HepG2 (cell line): ENCODE data around the gene SRR. TPM values are rescaled to one million over a fixed set of nuclear protein-coding genes. Genes with fewer than 3 reads are reported as not detected.
A peak's percentile ranks its signal among the peaks of the same experiment; 100 is the strongest.

Experiments
- ATAC-seq: fragments of 200-7000 bp; cut with Tn5 transposase; 3 replicates; pipeline ENCODE4 v1.9.1; 2020; ENCODE audit warnings: mild to moderate bottlenecking, moderate library complexity
- BruUV-seq: library from RNA; stranded (reverse); fragments of 400-500 nt; replicated peaks from 2 replicates; lab custom pipeline; 2021; lab: Mats Ljungman, UMichigan
- CTCF ChIA-PET: fragments of 300-600 bp; formaldehyde crosslinking; extraction: SDS; loops from one replicate; lab custom pipeline; 2021; ENCODE audit warnings: low total read pairs, inconsistent platforms, low intra/inter-chr PET ratio; lab: Yijun Ruan, JAX
- POLR2A ChIA-PET: fragments of 350-600 bp; sonication (Branson Sonifier 250); formaldehyde crosslinking; loops from one replicate; lab custom pipeline; 2020; ENCODE audit warnings: antibody characterized with exemption, inconsistent platforms; lab: Yijun Ruan, JAX
- DNase-seq: peaks from one replicate; pipeline ENCODE4 v3.0.0-alpha.2; 2015; ENCODE audit warnings: low spot score
- FAIRE-seq: peaks from 3 replicates; lab custom pipeline; 2011; peaks lifted over from hg19 to GRCh38; lab: Jason Lieb, UNC
- H2AFZ ChIP-seq: one replicate; pipeline ENCODE4 v1.6.1; 2011; ENCODE audit warnings: low read length, inconsistent platforms
- H3K27ac ChIP-seq: fragments of 300-600 bp; 3 replicates; pipeline ENCODE4 v1.8.0; 2011; ENCODE audit warnings: mixed run types, mild to moderate bottlenecking, mixed read lengths, low read length, inconsistent platforms; ENCODE audit not compliant: insufficient read depth; ENCODE audit errors: extremely low read length
- H3K27me3 ChIP-seq, 2 experiments: fragments of 200-600 bp in 1 of 2; 2 replicates in 1 of 2; 3 replicates in 1 of 2; pipeline versions ENCODE4 v1.6.0 to v1.8.0; 2011; ENCODE audit warnings: low read length in 2 of 2, mild to moderate bottlenecking in 2 of 2, moderate library complexity in 2 of 2, inconsistent platforms in 1 of 2; ENCODE audit not compliant: insufficient read depth in 2 of 2, control insufficient read depth in 1 of 2
- H3K36me3 ChIP-seq, 2 experiments: fragments of 200-600 bp in 1 of 2; replicated peaks in 1 of 2; 2 replicates in 1 of 2; 3 replicates in 1 of 2; pipeline versions ENCODE4 v1.5.1 to v1.8.0; 2011; ENCODE audit warnings: low read length in 2 of 2, inconsistent platforms in 1 of 2; ENCODE audit not compliant: insufficient read depth in 2 of 2, control insufficient read depth in 1 of 2
- H3K4me1 ChIP-seq: 2 replicates; pipeline ENCODE4 v1.5.1; 2012; ENCODE audit warnings: low read length, inconsistent platforms; ENCODE audit not compliant: insufficient read depth
- H3K4me2 ChIP-seq: 2 replicates; pipeline ENCODE4 v1.6.0; 2011; ENCODE audit warnings: low read depth, low read length, inconsistent platforms
- H3K4me3 ChIP-seq, 3 experiments: fragments of 200-600 bp in 1 of 3; sonication (generic), shearing (Covaris generic) in 1 of 3; replicated peaks in 1 of 3; 2 replicates each; pipeline ENCODE4 v1.5.1; 2011 to 2016; ENCODE audit warnings: low read length in 3 of 3, inconsistent platforms in 2 of 3, low read depth in 2 of 3, mild to moderate bottlenecking in 2 of 3, control low read depth in 1 of 3, mixed read lengths in 1 of 3; ENCODE audit not compliant: insufficient read depth in 1 of 3
- H3K79me2 ChIP-seq: one replicate; pipeline ENCODE4 v1.6.1; 2011; ENCODE audit warnings: low read length, inconsistent platforms; ENCODE audit not compliant: insufficient read depth
- H3K9ac ChIP-seq: 2 replicates; pipeline ENCODE4 v1.6.0; 2011; ENCODE audit warnings: mild to moderate bottlenecking, low read depth, low read length, inconsistent platforms; ENCODE audit not compliant: insufficient read depth
- H3K9me3 ChIP-seq: 2 replicates; pipeline ENCODE4 v1.5.1; 2012; ENCODE audit warnings: mild to moderate bottlenecking, low read length
- H4K20me1 ChIP-seq: 2 replicates; pipeline ENCODE4 v1.6.0; 2011; ENCODE audit warnings: inconsistent platforms, mild to moderate bottlenecking, low read length, moderate library complexity; ENCODE audit not compliant: insufficient read depth
- CEBPG ChIP-seq: IDR thresholded peaks from 2 replicates; pipeline ENCODE4 v1.6.1; 2016
- FOXJ3 ChIP-seq: sonication (generic); formaldehyde crosslinking; IDR thresholded peaks from 2 replicates; pipeline ENCODE4 v1.4.0; 2020; ENCODE audit warnings: missing genetic modification reagents, mild to moderate bottlenecking, borderline replicate concordance
- HNF4A ChIP-seq: sonication (generic); formaldehyde crosslinking; IDR thresholded peaks from 2 replicates; pipeline ENCODE4 v1.4.0; 2020; ENCODE audit warnings: missing genetic modification reagents
- JUNB ChIP-seq: sonication (generic); formaldehyde crosslinking; IDR thresholded peaks from 2 replicates; pipeline ENCODE4 v1.8.0; 2022; ENCODE audit warnings: missing genetic modification reagents, mild to moderate bottlenecking, borderline replicate concordance
- MAFF ChIP-seq: IDR thresholded peaks from 2 replicates; pipeline ENCODE4 v1.6.1; 2011; ENCODE audit warnings: low read depth, low read length, improper control_type of control experiment
- MAFK ChIP-seq, 2 experiments: IDR thresholded peaks in 1 of 2; conservative IDR thresholded peaks in 1 of 2; 2 replicates each; pipeline ENCODE4 v1.6.1; 2011; ENCODE audit warnings: improper control_type of control experiment in 2 of 2, low read length in 2 of 2
- MEF2D ChIP-seq: sonication (generic); formaldehyde crosslinking; IDR thresholded peaks from 2 replicates; pipeline ENCODE4 v1.5.1; 2020; ENCODE audit warnings: mild to moderate bottlenecking, missing genetic modification reagents
- NBN ChIP-seq: fragments of 450-650 bp; conservative IDR thresholded peaks from 2 replicates; pipeline ENCODE4 v1.6.1; 2017
- SRF ChIP-seq: IDR thresholded peaks from 2 replicates; pipeline ENCODE4 v1.6.1; 2011; ENCODE audit warnings: mild to moderate bottlenecking, low read depth, low read length, moderate library complexity
- TBX2 ChIP-seq: sonication (generic); formaldehyde crosslinking; IDR thresholded peaks from 2 replicates; pipeline ENCODE4 v1.5.0; 2020; ENCODE audit warnings: missing genetic modification reagents, mild to moderate bottlenecking, borderline replicate concordance
- TEAD2 ChIP-seq: sonication (generic); formaldehyde crosslinking; IDR thresholded peaks from 2 replicates; pipeline ENCODE4 v1.9.0; 2021; ENCODE audit warnings: missing genetic modification reagents
- THAP7 ChIP-seq: sonication (generic); formaldehyde crosslinking; IDR thresholded peaks from 2 replicates; pipeline ENCODE4 v1.8.1; 2023; ENCODE audit warnings: mild to moderate bottlenecking, missing genetic modification reagents
- ZNF460 ChIP-seq: sonication (generic); formaldehyde crosslinking; IDR thresholded peaks from 2 replicates; pipeline ENCODE4 v1.5.1; 2020; ENCODE audit warnings: missing genetic modification reagents, mild to moderate bottlenecking, borderline replicate concordance
- ZNF563 ChIP-seq: sonication (generic); formaldehyde crosslinking; IDR thresholded peaks from 2 replicates; pipeline ENCODE4 v1.8.0; 2022; ENCODE audit warnings: mild to moderate bottlenecking, moderate library complexity, missing genetic modification reagents
- ZNF766 ChIP-seq: sonication (generic); formaldehyde crosslinking; IDR thresholded peaks from 2 replicates; pipeline ENCODE4 v1.5.0; 2020; ENCODE audit warnings: missing genetic modification reagents, borderline replicate concordance
- WGBS: methylation state at CpG from one replicate; pipeline ENCODE4 v1.1.6; 2017; ENCODE audit warnings: low lambda C conversion rate; 5-methylcytosine and 5-hydroxymethylcytosine counted together
- in situ Hi-C: cut with HindIII; loops from 2 replicates; pipeline ENCODE4 v1.10.0; 2017; ENCODE audit warnings: low pct_unique_long_range_greater_than_20kb; ENCODE audit not compliant: extremely low pct_ligation_motif_present
- intact Hi-C: fragments of 100-400 bp; cut with micrococcal nuclease; formaldehyde crosslinking; loops from one replicate; pipeline ENCODE4 v1.10.0; 2022; ENCODE audit not compliant: unreplicated experiment
- polyA plus RNA-seq, 8 experiments: library from polyadenylated mRNA; depleted of rRNA in 3 of 8; stranded (reverse) in 7 of 8; unstranded in 1 of 8; fragments of >200 nt; fragmentation: Illumina TruSeq in 4 of 8; extraction: Trizol in 4 of 8; gene quantifications; 2 replicates each; pipeline versions ENCODE4 v1.2.1 to v1.2.3, GENCODE V29; 2011 to 2016; ENCODE audit warnings: low read depth in 4 of 8, missing spikeins in 1 of 8, mixed read lengths in 1 of 8; ENCODE audit not compliant: insufficient read depth in 1 of 8
- total RNA-seq, 5 experiments: library from RNA; depleted of rRNA; stranded (reverse); fragments of >200 nt; fragmentation: Illumina TruSeq; extraction: Trizol; gene quantifications; 2 replicates each; pipeline ENCODE4 v1.2.3, GENCODE V29; 2016; ENCODE audit warnings: low read depth in 1 of 5

Gene SRR
- total and polyA plus RNA-seq, 2 of the 13 experiments (the other 11 are each of a cell fraction or from before 2014, with no cell fraction given), result 3.6 to 7.8 TPM

- Histone ChIP-seq H3K27me3 (no peaks in the 10 kb centered on the region), H3K27ac (no peak overlapping the region), H3K4me1 (no peaks in the 10 kb centered on the region), H3K4me3 (no peak overlapping the region), H3K9ac (no peak overlapping the region), H3K9me3 (no peaks in the 10 kb centered on the region), H3K36me3 (peaks cover 7 to 33% of the 10 kb centered on the region in 2 experiments), H2AFZ (no peak overlapping the region), H4K20me1 (no peaks in the 10 kb centered on the region; the same call in 1 of the 2 replicates), H3K4me2 (no peak overlapping the region), H3K79me2 (no peaks in the 10 kb centered on the region)
- 91% methylated on average over 1 of the region's 1 CpG for WGBS
- no peak for TF ChIP-seq NBN
- no peak for TF ChIP-seq SRF
- no peak for TF ChIP-seq HNF4A (CRISPR knock-in tag)
- no peak for TF ChIP-seq MEF2D (CRISPR knock-in tag)
- no peak for TF ChIP-seq TEAD2
- no peak for TF ChIP-seq THAP7 (CRISPR knock-in tag)
- CTCF ChIA-PET, result no interaction called here
- BruUV-seq, result no TSS peak
- POLR2A ChIA-PET, result no interaction called here
- in situ Hi-C loops (no loop called here), intact Hi-C loops (no loop called here)
- DNase-seq (no peak), FAIRE-seq (no peak), ATAC-seq (no peak)
Measured at GRCh38 chr17:2275722-2276121, 28.0 kb upstream of the SRR start.

- DNase-seq (no peak), FAIRE-seq (no peak), ATAC-seq (no peak)
- WGBS, result 95% methylated on average over 9 of the region's 9 CpGs
- no peak overlapping the region for H3K27ac ChIP-seq
- ChIA-PET POLR2A (no interaction called here), CTCF (no interaction called here)
- H2AFZ ChIP-seq, result no peak overlapping the region
- H3K9ac ChIP-seq, result no peak overlapping the region
- H3K4me2 ChIP-seq, result no peak overlapping the region
- in situ Hi-C loops (no loop called here), intact Hi-C loops (no loop called here)
- peaks cover 18 to 43% of the 10 kb centered on the region in 2 experiments for H3K36me3 ChIP-seq
- H3K9me3 ChIP-seq, result no peaks in the 10 kb centered on the region
- H3K27me3 ChIP-seq, result no peaks in the 10 kb centered on the region
- no peaks in the 10 kb centered on the region for H3K4me1 ChIP-seq
- H3K79me2 ChIP-seq, result no peaks in the 10 kb centered on the region
- no peaks in the 10 kb centered on the region; the same call in 1 of the 2 replicates for H4K20me1 ChIP-seq
- TF ChIP-seq MAFF (peak; percentile 59), FOXJ3 (no peak), TBX2 (no peak), ZNF766 (CRISPR knock-in tag) (no peak), ZNF563 (no peak), CEBPG (no peak), JUNB (CRISPR knock-in tag) (no peak), MAFK (conservative IDR thresholded peaks at IDR 0.05 in 1 of 2, IDR thresholded peaks at IDR 0.05 in 1 of 2; ENCODE audit: low read length in 2 of 2) (peak; percentile 61 to 84; a peak in 3 of 4 replicates), ZNF460 (CRISPR knock-in tag) (no peak)
- BruUV-seq, result no TSS peak
- H3K4me3 ChIP-seq, result no peak overlapping the region
Measured at GRCh38 chr17:2277429-2278170, 26.1 kb upstream of the SRR start.
